ENCODE data around the gene PDE7B. TPM values are rescaled to one million over a fixed set of nuclear protein-coding genes. Genes with fewer than 3 reads are reported as not detected.

PDE7B gene
- total RNA-seq, 1 donor from 2014 or later, result 0.05 TPM

- Mint-ChIP-seq H3K36me3 (ENCODE audit: low read depth) (no peaks in the 10 kb centered on the region), H3K4me1 (ENCODE audit: low read depth) (peaks cover 8% of the 10 kb centered on the region), H3K9me3 (ENCODE audit: low read depth) (no peaks in the 10 kb centered on the region), H3K4me3 (ENCODE audit: unreplicated experiment) (no peak overlapping the region), H3K27ac (ENCODE audit: unreplicated experiment) (no peak overlapping the region), H3K27me3 (ENCODE audit: low read depth) (no peaks in the 10 kb centered on the region)
- no peak for DNase-seq (ENCODE audit: low spot score)
- no peak for TF ChIP-seq CTCF (IDR thresholded peaks at IDR 0.05)
Measured at GRCh38 chr6:136235233-136235564, 383.7 kb downstream of the PDE7B start.

GRCh38 chr6:136236466-136237293 lies 385.2 kb downstream of the PDE7B start:
- H3K27ac Mint-ChIP-seq (ENCODE audit: unreplicated experiment), result no peak overlapping the region
- no peak overlapping the region for H3K4me3 Mint-ChIP-seq (ENCODE audit: unreplicated experiment)

GRCh38 chr6:136244061-136244616 lies 392.6 kb downstream of the PDE7B start:
- no peak overlapping the region for H3K4me3 Mint-ChIP-seq (ENCODE audit: unreplicated experiment)
- no peak for TF ChIP-seq CTCF (IDR thresholded peaks at IDR 0.05)
- no peaks in the 10 kb centered on the region for H3K27me3 Mint-ChIP-seq (ENCODE audit: low read depth)
- no peaks in the 10 kb centered on the region for H3K9me3 Mint-ChIP-seq (ENCODE audit: low read depth)
- H3K27ac Mint-ChIP-seq (ENCODE audit: unreplicated experiment), result no peak overlapping the region
- DNase-seq (ENCODE audit: low spot score), result no peak
- peaks cover 5% of the 10 kb centered on the region for H3K4me1 Mint-ChIP-seq (ENCODE audit: low read depth)
- H3K36me3 Mint-ChIP-seq (ENCODE audit: low read depth), result no peaks in the 10 kb centered on the region

More at GRCh38 chr6:136236466-136237293, 385.2 kb downstream of the PDE7B start:
- Mint-ChIP-seq H3K4me1 (ENCODE audit: low read depth) (no peaks in the 10 kb centered on the region), H3K27me3 (ENCODE audit: low read depth) (no peaks in the 10 kb centered on the region), H3K36me3 (ENCODE audit: low read depth) (no peaks in the 10 kb centered on the region), H3K9me3 (ENCODE audit: low read depth) (no peaks in the 10 kb centered on the region)
- no peak for DNase-seq (ENCODE audit: low spot score)
- TF ChIP-seq CTCF (IDR thresholded peaks at IDR 0.05), result no peak
